Adipocyte (in vitro differentiated cells): Measurements from ENCODE around the gene RNF126.

Experiments
- DNase-seq: peaks from one replicate; pipeline ENCODE4 v3.0.0-alpha.2; 2015; ENCODE audit warnings: low read depth
- H3K27me3 ChIP-seq: replicated peaks from 2 replicates; pipeline ENCODE4 v1.7.0; 2013; ENCODE audit warnings: mild to moderate bottlenecking, low read length, moderate library complexity; ENCODE audit not compliant: control insufficient read depth, insufficient read depth
- H3K36me3 ChIP-seq: 2 replicates; pipeline ENCODE4 v1.7.0; 2013; ENCODE audit warnings: low read length, mild to moderate bottlenecking, moderate library complexity; ENCODE audit not compliant: control insufficient read depth, insufficient read depth, severe bottlenecking
- H3K4me1 ChIP-seq: 2 replicates; pipeline ENCODE4 v1.7.0; 2013; ENCODE audit warnings: mild to moderate bottlenecking, low read length, moderate library complexity; ENCODE audit not compliant: control insufficient read depth, insufficient read depth
- H3K4me3 ChIP-seq: 2 replicates; pipeline ENCODE4 v1.7.0; 2013; ENCODE audit warnings: mild to moderate bottlenecking, low read length, moderate library complexity
- H3K9ac ChIP-seq: 2 replicates; pipeline ENCODE4 v1.7.0; 2013; ENCODE audit warnings: mild to moderate bottlenecking, low read length, moderate library complexity
- H3K9me3 ChIP-seq: 2 replicates; pipeline ENCODE4 v1.7.0; 2013; ENCODE audit warnings: mild to moderate bottlenecking, low read length, moderate library complexity; ENCODE audit not compliant: control insufficient read depth

The RNF126 gene

DNA sequence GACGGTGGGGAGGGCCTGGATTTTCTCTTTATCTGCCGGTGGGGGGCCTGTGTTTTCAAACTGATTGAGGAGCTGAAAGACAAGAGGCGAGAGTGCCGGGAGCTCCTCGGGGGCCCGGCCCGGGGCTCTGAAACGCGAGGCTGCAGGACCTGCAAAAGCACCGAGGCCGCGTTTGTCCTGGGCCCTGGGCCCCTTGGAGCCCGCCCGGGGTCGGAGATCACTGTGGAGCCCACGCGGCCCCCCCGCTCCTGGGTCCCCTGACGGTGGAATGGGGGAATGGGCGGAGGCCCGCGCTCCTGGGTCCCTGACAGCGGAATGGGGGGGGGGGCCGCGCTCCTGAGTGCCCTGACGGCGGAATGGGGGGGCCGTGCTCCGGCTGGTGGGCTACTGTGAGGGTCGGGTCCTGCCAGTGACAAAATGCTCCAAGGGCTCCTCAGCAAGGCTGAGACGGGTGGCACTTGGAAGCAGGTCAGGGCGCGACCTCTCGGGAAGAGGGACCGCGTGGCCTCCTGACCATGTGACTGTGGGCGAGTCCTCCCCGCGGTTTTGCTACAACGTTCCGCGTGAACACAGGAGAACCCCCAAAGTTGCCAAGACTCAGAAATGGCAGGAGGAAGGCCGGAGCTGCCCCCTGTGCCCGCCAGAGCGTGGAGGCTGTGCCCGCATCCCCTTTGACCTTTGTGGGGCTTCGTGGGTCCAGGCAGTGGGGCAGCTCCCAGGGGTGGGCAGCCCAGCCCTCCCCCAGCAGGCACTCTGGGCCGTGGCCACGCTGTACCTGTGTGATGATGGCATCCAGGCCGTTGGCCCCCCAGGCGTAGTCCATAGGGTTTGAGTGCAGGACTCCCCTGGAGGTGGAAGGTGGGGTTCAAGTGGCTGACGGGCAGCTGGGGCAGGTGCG, 13.9 kb downstream of the RNF126 start:
- no peak overlapping the region for H3K9ac ChIP-seq
- H3K4me1 ChIP-seq = no peaks in the 10 kb centered on the region
- no peak overlapping the region for H3K4me3 ChIP-seq
- H3K27me3 ChIP-seq = no peaks in the 10 kb centered on the region
- H3K36me3 ChIP-seq = peaks cover 69% of the 10 kb centered on the region
- no peak for DNase-seq
- no peaks in the 10 kb centered on the region for H3K9me3 ChIP-seq

DNA sequence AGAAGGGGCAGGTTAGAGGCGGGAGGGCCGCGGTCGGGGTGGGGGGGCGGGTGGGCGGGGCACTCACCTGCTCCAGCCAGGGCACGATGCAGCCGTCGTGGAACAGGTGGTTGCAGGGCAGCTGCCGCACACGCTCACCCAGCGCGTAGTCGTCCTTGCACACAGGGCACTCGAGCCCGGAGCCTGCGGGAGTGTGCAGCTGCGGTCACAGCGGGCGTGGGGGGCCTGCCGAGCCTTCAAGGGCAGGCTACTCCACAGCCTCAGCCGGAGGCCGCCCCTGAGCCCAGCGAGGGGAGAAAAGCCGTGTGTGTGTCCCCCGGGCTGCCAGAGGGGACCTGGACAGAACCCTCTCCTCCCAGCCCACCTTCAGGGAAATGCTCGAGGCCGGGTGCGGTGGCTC, 14.7 kb downstream of the RNF126 start:
- DNase-seq = no peak
- Histone ChIP-seq H3K9me3 (no peaks in the 10 kb centered on the region), H3K36me3 (peaks cover 61% of the 10 kb centered on the region), H3K4me1 (no peaks in the 10 kb centered on the region), H3K27me3 (no peaks in the 10 kb centered on the region), H3K9ac (no peak overlapping the region), H3K4me3 (no peak overlapping the region)

DNA sequence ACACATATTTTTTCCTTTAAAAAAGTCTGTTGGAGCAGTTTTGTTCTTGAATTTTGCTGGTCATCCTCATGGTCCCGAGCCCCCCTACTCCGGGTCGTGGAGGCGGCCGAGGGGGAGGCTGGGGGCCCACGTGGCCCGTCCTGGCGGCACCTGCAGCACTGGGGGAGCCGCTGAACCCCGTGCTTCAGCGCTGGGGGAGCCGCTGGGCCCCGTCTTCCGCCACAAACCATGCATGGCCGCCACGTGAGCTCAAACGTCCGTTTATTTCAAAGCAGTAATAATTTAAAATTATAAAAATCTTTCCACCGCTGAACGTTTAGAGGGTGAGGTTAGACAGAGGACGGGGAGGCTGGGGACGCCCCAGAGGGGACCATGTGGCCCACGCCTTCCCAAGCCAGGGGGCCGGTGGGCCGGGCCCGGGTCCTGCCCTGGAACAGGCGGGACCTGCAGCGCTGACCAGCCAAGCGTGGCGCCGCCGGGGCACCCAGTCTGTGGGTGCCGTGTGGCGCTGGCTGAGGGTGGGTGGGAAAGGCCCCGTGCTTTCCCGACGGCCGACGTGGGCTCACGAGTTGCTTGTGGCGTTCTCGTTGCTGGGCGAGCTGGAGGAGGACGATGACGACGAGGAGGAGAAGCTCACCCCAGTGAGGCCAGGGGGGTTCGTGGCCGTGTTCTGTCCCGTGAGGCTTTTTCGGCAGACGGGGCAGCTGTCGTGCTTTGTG, 15.3 kb downstream of the RNF126 start:
- no peak for DNase-seq
- Histone ChIP-seq H3K36me3 (peaks cover 57% of the 10 kb centered on the region), H3K27me3 (no peaks in the 10 kb centered on the region), H3K4me1 (no peaks in the 10 kb centered on the region), H3K9me3 (no peaks in the 10 kb centered on the region), H3K4me3 (no peak overlapping the region), H3K9ac (no peak overlapping the region)

DNA sequence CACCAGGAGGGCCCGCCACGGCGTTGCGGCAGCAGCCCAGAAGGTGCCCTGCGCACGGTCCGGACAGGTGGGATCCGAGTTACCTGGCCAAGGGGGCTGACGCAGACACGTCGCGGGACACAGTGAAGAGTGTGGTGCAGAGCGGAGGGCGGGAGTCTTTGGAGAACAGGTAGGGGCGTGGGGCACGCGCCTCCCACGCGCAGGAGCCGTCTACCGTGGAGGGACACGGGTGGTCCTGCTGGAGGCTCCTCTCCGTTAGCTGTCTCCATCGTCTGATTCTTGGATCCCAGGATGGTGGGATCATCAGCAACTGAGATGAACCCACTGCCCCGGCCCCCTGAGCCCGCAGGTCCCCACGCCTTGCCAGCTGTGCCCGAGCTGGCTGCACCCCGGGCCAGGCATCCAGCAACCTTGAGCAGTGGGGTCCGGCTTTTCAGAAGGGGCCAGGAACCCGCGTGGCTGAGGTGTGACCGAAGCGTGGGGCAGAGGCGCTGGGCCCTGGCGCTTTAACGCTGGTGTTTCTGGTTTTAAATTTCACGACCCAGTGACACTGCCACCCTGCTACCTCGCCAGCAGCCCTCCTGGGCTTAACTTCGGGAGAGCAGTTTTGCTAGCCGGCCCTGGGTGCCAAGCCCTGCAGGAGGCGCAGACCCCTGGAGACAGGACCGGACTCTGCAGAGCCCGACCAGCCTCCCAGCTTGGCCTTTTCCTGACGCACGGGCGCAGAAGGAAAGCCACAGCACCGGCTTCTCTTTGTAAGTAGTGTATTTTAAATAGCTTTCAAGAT, 16.0 kb downstream of the RNF126 start:
- Histone ChIP-seq H3K4me1 (no peaks in the 10 kb centered on the region), H3K27me3 (no peaks in the 10 kb centered on the region), H3K9me3 (no peaks in the 10 kb centered on the region), H3K4me3 (no peak overlapping the region), H3K9ac (no peak overlapping the region), H3K36me3 (peaks cover 50% of the 10 kb centered on the region)
- DNase-seq = no peak

DNA sequence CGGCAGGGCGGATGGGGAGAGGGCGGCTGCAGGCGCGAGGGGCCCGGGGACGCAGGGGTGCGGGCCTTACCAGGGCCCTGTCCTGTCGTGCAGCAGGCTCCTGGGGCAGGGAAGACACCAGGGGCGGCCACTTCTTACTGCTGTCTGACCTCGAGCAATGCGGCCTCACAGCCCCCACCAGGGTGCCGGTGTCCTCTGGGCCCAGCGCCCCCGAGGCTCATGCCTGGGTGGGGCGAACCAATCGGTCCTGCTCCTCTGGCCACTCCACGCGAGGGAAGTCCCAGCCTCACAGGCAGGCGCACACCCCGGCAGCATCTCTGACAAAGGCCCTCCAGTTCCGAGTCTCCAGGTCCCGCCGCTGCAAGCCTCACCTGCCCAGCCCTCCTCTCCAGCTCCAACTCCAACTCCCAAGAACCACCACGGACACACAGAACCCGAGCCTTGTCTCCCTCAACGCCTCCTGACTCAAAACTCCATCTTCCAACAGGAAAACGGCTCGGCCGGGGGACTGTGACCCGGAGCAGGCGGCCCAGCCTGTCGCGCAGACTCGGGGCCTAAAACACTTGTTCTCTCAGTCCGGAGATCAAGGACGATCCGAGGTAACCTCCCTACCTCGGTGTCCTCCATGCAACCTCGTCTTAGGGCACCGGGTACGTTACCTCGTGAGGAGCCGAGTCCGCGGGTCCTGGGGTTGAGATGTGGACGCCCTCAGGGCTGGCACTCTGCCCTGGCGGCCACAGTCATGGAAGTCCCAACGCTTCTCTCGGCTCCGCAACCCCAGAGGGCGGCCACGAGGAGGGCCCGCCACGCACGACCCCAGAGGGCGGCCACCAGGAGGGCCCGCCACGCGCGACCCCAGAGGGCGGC, 16.9 kb downstream of the RNF126 start:
- H3K4me3 ChIP-seq = no peak overlapping the region
- peaks cover 43% of the 10 kb centered on the region for H3K36me3 ChIP-seq
- no peaks in the 10 kb centered on the region for H3K9me3 ChIP-seq
- no peaks in the 10 kb centered on the region for H3K4me1 ChIP-seq
- no peak for DNase-seq
- no peaks in the 10 kb centered on the region for H3K27me3 ChIP-seq
- H3K9ac ChIP-seq = no peak overlapping the region

DNA sequence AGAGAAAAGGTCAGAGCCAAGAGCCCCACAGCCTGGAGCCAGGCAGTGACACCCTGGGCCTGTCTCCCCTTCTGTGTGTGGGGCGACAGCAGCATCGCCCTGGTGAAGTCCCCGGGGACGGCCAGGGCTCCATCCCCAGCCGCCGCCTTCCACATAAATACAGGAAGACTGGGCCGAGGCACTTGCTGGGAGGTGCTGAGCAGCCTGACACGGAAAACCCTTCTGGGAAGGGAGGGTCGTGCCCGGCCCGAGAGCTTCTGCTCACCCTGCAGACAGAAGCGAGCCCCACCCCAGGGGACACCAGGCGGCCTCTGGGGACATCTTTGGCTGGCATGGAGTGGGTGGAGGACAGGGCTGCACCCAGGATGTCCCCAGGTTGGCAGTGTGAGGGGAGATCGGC, 18.2 kb downstream of the RNF126 start:
- Histone ChIP-seq H3K9me3 (no peaks in the 10 kb centered on the region), H3K4me1 (no peaks in the 10 kb centered on the region), H3K36me3 (peaks cover 39% of the 10 kb centered on the region), H3K9ac (no peak overlapping the region), H3K4me3 (no peak overlapping the region), H3K27me3 (no peaks in the 10 kb centered on the region)
- DNase-seq = no peak

DNA sequence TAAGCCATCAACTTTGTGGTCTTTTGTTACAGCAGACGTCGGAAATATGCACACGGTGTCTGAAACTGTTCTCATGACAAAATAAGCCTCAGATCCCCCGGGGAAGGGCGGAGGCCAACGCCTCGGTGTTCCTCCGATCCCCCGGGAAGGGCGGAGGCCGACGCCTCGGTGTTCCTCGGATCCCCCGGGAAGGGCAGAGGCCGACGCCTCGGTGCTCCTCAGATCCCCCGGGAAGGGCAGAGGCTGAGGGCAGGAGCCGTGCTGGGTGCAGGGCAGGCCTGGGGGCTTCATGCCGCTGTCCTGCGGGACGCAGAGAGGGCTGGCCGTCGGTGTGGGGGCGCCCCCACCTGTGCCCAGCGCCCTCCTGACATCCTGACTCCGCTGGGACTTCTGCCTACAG, 18.7 kb downstream of the RNF126 start:
- Histone ChIP-seq H3K9me3 (no peaks in the 10 kb centered on the region), H3K4me3 (no peak overlapping the region), H3K4me1 (peaks cover under 1% of the 10 kb centered on the region), H3K27me3 (no peaks in the 10 kb centered on the region), H3K36me3 (peaks cover 36% of the 10 kb centered on the region), H3K9ac (no peak overlapping the region)
- DNase-seq = no peak

DNA sequence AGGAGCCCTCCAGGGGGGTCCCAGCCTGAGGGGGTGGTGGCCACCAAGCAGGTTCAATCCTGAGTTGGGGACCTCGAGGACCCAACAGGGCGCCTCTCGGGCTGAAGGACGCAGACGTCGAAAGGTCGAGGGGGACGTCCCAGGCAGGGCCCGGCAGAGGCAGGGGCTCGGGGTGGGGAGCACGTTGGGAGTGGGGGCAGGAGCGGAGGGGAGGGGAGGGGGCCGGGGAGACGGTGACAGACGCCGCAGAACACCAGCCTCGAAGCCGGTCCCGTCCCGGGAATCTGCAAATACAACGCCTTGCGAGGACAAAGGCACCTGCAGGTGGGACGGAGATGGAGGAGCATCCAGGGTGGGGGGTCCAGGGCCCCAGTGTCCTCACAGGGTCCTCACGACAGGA, 19.3 kb downstream of the RNF126 start:
- no peak overlapping the region for H3K4me3 ChIP-seq
- no peak for DNase-seq
- H3K27me3 ChIP-seq = no peaks in the 10 kb centered on the region
- peaks cover 3% of the 10 kb centered on the region for H3K4me1 ChIP-seq
- H3K9ac ChIP-seq = no peak overlapping the region
- H3K9me3 ChIP-seq = no peaks in the 10 kb centered on the region
- peaks cover 32% of the 10 kb centered on the region for H3K36me3 ChIP-seq

DNA sequence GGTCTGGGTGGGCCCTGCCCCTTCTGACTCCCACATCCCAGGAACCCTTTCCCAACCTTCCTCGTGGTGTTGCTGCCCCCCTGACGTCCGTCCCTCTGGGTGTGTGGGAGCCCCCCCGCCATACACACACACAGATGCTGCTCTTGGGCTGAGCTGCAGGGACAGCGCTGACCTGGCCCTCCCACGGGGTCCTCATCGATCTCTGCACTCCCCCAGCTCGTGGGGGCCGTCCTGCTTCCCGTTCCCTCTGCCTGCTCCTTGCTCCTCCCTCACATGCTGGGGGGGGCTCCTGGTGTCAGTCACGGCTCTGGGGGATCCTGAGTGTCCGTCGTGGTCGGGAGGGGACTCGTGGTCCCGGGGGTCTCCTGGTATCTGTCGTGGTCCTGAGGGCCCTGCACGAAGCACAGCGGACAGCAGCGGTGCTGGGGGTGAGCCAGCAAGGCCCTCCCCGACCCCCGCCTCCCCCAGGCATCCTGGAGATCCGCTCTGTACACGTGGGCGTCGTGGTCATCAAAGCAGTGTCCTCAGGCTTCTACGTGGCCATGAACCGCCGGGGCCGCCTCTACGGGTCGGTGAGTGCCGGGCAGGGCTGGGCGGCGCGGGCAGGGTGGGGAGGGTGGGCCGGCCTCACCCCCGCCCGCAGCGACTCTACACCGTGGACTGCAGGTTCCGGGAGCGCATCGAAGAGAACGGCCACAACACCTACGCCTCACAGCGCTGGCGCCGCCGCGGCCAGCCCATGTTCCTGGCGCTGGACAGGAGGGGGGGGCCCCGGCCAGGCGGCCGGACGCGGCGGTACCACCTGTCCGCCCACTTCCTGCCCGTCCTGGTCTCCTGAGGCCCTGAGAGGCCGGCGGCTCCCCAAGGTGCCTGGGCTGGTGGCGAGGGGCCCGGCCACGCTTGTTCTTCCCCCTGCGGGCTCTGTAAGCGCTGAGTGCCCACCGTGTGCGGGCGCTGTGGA, 20.0 kb downstream of the RNF126 start:
- Histone ChIP-seq H3K4me3 (no peak overlapping the region), H3K27me3 (no peaks in the 10 kb centered on the region), H3K9me3 (no peaks in the 10 kb centered on the region), H3K4me1 (peaks cover 3% of the 10 kb centered on the region), H3K9ac (no peak overlapping the region), H3K36me3 (peaks cover 26% of the 10 kb centered on the region)
- DNase-seq = no peak

DNA sequence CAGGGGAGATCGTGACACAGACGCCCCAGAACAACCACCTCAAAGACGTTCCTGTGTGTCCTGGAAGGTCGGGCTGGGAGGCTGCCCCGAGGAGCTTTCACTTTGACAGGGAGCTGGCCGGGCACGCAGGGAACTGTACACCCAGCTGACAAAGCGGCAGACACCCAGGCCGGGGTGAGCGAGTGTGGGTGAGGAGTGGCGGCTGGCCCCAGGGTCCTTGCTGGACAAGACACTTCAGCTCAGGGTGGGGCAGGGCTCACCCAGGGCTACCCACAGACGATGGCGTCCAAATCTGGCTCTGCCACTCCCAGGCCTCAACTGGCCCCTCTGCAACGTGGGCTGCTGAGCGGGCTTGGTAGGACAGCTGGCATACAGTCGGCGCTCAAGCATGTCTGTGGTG, 21.3 kb downstream of the RNF126 start:
- H3K9me3 ChIP-seq = no peaks in the 10 kb centered on the region
- no peak for DNase-seq
- H3K4me3 ChIP-seq = no peak overlapping the region
- no peak overlapping the region for H3K9ac ChIP-seq
- peaks cover 13% of the 10 kb centered on the region for H3K36me3 ChIP-seq
- peaks cover 3% of the 10 kb centered on the region for H3K4me1 ChIP-seq
- H3K27me3 ChIP-seq = no peaks in the 10 kb centered on the region
